SU-DHL-6 (cell line): ENCODE measurements around the gene MX1.

Source experiments
- H2AFZ ChIP-seq: fragments of 200-600 bp; sonication (generic); 2 replicates; pipeline ENCODE4 v1.6.1; 2014; ENCODE audit warnings: low read depth, mild to moderate bottlenecking, moderate library complexity, mixed read lengths, antibody characterized with exemption, low read length; ENCODE audit not compliant: severe bottlenecking
- H3F3A ChIP-seq: fragments of 200-600 bp; shearing (Covaris generic); 2 replicates; pipeline ENCODE4 v1.6.0; 2016; ENCODE audit warnings: antibody characterized with exemption, mild to moderate bottlenecking; ENCODE audit not compliant: insufficient read depth
- H3K27ac ChIP-seq: fragments of 200-600 bp; sonication (generic); 2 replicates; pipeline ENCODE4 v1.5.1; 2016; ENCODE audit warnings: low read depth, mild to moderate bottlenecking, low read length, moderate library complexity, mixed read lengths
- H3K27me3 ChIP-seq: fragments of 200-600 bp; sonication (generic), shearing (Covaris generic); 2 replicates; pipeline ENCODE4 v1.6.0; 2014; ENCODE audit warnings: mild to moderate bottlenecking, low read length
- H3K36me3 ChIP-seq: fragments of 200-600 bp; sonication (generic); 2 replicates; pipeline ENCODE4 v1.6.1; 2014; ENCODE audit warnings: mild to moderate bottlenecking, low read length, mixed read lengths
- H3K4me2 ChIP-seq: fragments of 300-600, 200-600 bp; shearing (Covaris generic), sonication (generic); 2 replicates; pipeline ENCODE4 v1.6.0; 2014; ENCODE audit warnings: low read length, low read depth, mild to moderate bottlenecking; ENCODE audit not compliant: poor library complexity, severe bottlenecking
- H3K4me3 ChIP-seq: fragments of 200-600 bp; sonication (generic); 2 replicates; pipeline ENCODE4 v1.5.1; 2014; ENCODE audit warnings: antibody characterized with exemption, low read length, mild to moderate bottlenecking, mixed read lengths; ENCODE audit not compliant: insufficient read depth, poor library complexity, severe bottlenecking
- H3K79me2 ChIP-seq: fragments of 200-600 bp; sonication (generic); 2 replicates; pipeline ENCODE4 v1.6.1; 2014; ENCODE audit warnings: mild to moderate bottlenecking, low read length, moderate library complexity; ENCODE audit not compliant: insufficient read depth
- H3K9ac ChIP-seq: fragments of 200-600 bp; sonication (generic); 2 replicates; pipeline ENCODE4 v1.7.0; 2014; ENCODE audit warnings: mild to moderate bottlenecking, low read length
- H3K9me2 ChIP-seq: fragments of 200-600 bp; sonication (generic); replicated peaks from 2 replicates; pipeline ENCODE4 v1.6.1; 2014; ENCODE audit warnings: low read length; ENCODE audit not compliant: insufficient read depth
- H3K9me3 ChIP-seq: fragments of 200-600 bp; sonication (generic); 2 replicates; pipeline ENCODE4 v1.6.1; 2014; ENCODE audit warnings: low read length, mixed read lengths; ENCODE audit not compliant: insufficient read depth
- H4K20me1 ChIP-seq: fragments of 200-600 bp; sonication (generic); 2 replicates; pipeline ENCODE4 v1.6.1; 2014; ENCODE audit warnings: low read depth, mild to moderate bottlenecking, antibody characterized with exemption, low read length, moderate library complexity, mixed read lengths
- EZH2phosphoT487 ChIP-seq: fragments of 200-600 bp; sonication (generic), shearing (Covaris generic); conservative IDR thresholded peaks from 2 replicates; pipeline ENCODE4 v1.6.1; 2018; ENCODE audit warnings: mild to moderate bottlenecking, antibody characterized with exemption, low read length, moderate library complexity, mixed read lengths
- TF ChIP-seq, protein P1 (sequence below): fragments of 200-600 bp; sonication (generic); IDR thresholded peaks from one replicate; pipeline ENCODE4 v1.5.1; 2017; ENCODE audit warnings: antibody characterized with exemption, mild to moderate bottlenecking, low read length, moderate library complexity; ENCODE audit not compliant: insufficient read depth, poor library complexity, severe bottlenecking

Gene MX1

DNA sequence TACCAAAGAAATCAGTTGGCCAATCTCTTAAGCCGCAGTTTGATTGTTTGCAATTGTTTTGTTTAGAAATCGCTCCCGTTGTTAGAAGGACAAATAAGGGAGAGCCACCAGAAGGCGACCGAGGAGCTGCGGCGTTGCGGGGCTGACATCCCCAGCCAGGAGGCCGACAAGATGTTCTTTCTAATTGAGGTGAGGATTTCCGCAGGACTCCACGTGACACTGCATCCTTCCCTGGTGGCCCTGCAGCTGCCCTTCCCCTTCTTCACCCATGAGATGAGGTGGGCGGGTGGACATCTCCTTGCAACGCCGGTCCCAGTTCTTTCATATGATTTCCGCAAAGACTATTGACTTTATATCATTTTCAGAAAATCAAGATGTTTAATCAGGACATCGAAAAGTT, 27.2 kb upstream of the MX1 start:
- peaks cover 9% of the 10 kb centered on the region; the same call in 1 of the 2 replicates for H3K36me3 ChIP-seq
- no peak overlapping the region for H3K27ac ChIP-seq
- no peak overlapping the region for H2AFZ ChIP-seq
- no peak for TF ChIP-seq EZH2phosphoT487
- TF ChIP-seq, protein P1, sequence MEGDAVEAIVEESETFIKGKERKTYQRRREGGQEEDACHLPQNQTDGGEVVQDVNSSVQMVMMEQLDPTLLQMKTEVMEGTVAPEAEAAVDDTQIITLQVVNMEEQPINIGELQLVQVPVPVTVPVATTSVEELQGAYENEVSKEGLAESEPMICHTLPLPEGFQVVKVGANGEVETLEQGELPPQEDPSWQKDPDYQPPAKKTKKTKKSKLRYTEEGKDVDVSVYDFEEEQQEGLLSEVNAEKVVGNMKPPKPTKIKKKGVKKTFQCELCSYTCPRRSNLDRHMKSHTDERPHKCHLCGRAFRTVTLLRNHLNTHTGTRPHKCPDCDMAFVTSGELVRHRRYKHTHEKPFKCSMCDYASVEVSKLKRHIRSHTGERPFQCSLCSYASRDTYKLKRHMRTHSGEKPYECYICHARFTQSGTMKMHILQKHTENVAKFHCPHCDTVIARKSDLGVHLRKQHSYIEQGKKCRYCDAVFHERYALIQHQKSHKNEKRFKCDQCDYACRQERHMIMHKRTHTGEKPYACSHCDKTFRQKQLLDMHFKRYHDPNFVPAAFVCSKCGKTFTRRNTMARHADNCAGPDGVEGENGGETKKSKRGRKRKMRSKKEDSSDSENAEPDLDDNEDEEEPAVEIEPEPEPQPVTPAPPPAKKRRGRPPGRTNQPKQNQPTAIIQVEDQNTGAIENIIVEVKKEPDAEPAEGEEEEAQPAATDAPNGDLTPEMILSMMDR: no peak
- no peaks in the 10 kb centered on the region for H3K27me3 ChIP-seq
- H3K79me2 ChIP-seq: no peaks in the 10 kb centered on the region
- no peak overlapping the region for H3K9ac ChIP-seq
- H3K4me2 ChIP-seq: no peak overlapping the region
- no peak overlapping the region for H3K4me3 ChIP-seq
- no peaks in the 10 kb centered on the region for H3F3A ChIP-seq
- H3K9me3 ChIP-seq: no peaks in the 10 kb centered on the region
- no peaks in the 10 kb centered on the region for H4K20me1 ChIP-seq
- no peaks in the 10 kb centered on the region for H3K9me2 ChIP-seq

DNA sequence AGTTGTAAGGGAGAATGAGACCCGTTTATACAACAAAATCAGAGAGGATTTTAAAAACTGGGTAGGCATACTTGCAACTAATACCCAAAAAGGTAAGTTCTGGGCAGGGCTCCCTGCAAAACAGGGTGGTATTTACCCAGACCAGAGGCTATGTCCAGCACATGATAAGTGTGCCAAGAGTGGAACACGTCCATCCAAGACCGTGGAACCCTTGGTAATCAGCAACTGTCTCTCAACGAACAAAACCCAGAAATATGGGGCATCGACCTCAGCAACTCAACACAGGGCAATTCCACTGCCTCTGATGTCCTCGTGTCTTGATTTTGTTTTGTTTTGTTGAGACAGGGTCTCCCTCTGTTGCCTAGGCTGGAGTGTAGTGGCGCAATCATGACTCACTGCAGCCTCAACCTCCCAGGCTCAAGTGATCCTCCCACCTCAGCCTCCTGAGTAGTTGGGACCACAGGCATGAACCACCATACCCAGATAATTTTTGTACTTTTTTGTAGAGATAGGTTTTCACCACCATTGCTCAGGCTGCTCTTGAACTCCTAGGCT, 26.7 kb upstream of the MX1 start:
- Histone ChIP-seq H3K9me3 (no peaks in the 10 kb centered on the region), H3K9ac (no peak overlapping the region), H2AFZ (no peak overlapping the region), H3K36me3 (peaks cover 9% of the 10 kb centered on the region; the same call in 1 of the 2 replicates), H3K4me2 (no peak overlapping the region), H3K27ac (no peak overlapping the region), H3K4me3 (no peak overlapping the region), H4K20me1 (no peaks in the 10 kb centered on the region), H3K79me2 (no peaks in the 10 kb centered on the region), H3K27me3 (no peaks in the 10 kb centered on the region), H3F3A (no peaks in the 10 kb centered on the region), H3K9me2 (no peaks in the 10 kb centered on the region)
- TF ChIP-seq, protein P1: no peak
- no peak for TF ChIP-seq EZH2phosphoT487

DNA sequence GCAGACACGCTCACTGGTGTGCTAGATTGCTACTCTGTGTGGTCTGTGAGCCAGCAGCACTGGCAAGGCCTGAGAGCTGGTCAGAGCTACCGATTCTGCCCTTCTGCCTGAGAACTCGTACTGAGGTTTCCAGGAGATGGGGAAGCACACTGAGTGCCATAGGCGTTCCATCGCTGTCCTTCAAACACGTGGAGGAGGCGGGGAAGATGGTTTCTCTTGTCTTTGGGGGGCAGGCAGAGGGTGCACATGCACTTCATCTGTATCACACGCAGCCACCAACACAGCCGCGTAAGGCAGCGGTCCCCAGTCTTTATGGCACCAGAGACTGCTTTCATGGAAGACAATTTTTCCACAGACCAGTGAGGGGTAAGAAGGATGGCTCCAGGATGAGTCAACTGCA, 23.8 kb upstream of the MX1 start:
- no peaks in the 10 kb centered on the region for H3K9me2 ChIP-seq
- H3K36me3 ChIP-seq: peaks cover 12% of the 10 kb centered on the region; the same call in 1 of the 2 replicates
- H3K27ac ChIP-seq: no peak overlapping the region
- H3F3A ChIP-seq: no peaks in the 10 kb centered on the region
- H3K4me2 ChIP-seq: no peak overlapping the region
- H3K27me3 ChIP-seq: no peaks in the 10 kb centered on the region
- H2AFZ ChIP-seq: no peak overlapping the region
- no peak overlapping the region for H3K9ac ChIP-seq
- TF ChIP-seq, protein P1: no peak
- TF ChIP-seq EZH2phosphoT487: no peak
- H4K20me1 ChIP-seq: no peaks in the 10 kb centered on the region
- H3K79me2 ChIP-seq: no peaks in the 10 kb centered on the region
- H3K9me3 ChIP-seq: no peaks in the 10 kb centered on the region
- no peak overlapping the region for H3K4me3 ChIP-seq
